K562 (cell line): ENCODE measurements around the gene CDKL5. TPM values are rescaled to one million over a fixed set of nuclear protein-coding genes. Genes with fewer than 3 reads are reported as not detected.
A peak's percentile ranks its signal among the peaks of the same experiment; 100 is the strongest.

Experiments used
- CHD4 ChIP-seq: fragments of 200-600 bp; sonication (generic); IDR thresholded peaks from 3 replicates; pipeline ENCODE4 v1.6.1; 2012; ENCODE audit warnings: low read depth, mild to moderate bottlenecking, mixed read lengths, low read length, inconsistent platforms; ENCODE audit not compliant: insufficient read depth, insufficient replicate concordance, poor library complexity, severe bottlenecking
- CUX1 ChIP-seq: fragments of 200-800 bp; sonication (Bioruptor generic); IDR thresholded peaks from 2 replicates; pipeline ENCODE4 v1.6.1; 2016; ENCODE audit warnings: missing genetic modification characterization, missing compliant biosample characterization
- FUS ChIP-seq: fragments of 200-400 bp; formaldehyde crosslinking; optimal IDR thresholded peaks from 2 replicates; pipeline ENCODE3; 2017; ENCODE audit warnings: low read depth, low read length
- GMEB1 ChIP-seq: fragments of 250-450 bp; sonication (Bioruptor Pico); IDR thresholded peaks from 2 replicates; pipeline ENCODE4 v1.4.0; 2020; ENCODE audit warnings: mild to moderate bottlenecking
- HDGF ChIP-seq: fragments of 450-650 bp; IDR thresholded peaks from 2 replicates; pipeline ENCODE4 v1.6.1; 2016
- HNRNPH1 ChIP-seq: fragments of 200-400 bp; formaldehyde crosslinking; optimal IDR thresholded peaks from 2 replicates; pipeline ENCODE3; 2017; ENCODE audit warnings: low read depth, mild to moderate bottlenecking, low read length, moderate library complexity
- KHSRP ChIP-seq: fragments of 450-650 bp; IDR thresholded peaks from 2 replicates; pipeline ENCODE4 v1.6.1; 2017
- MAFG ChIP-seq: fragments of 450-650 bp; conservative IDR thresholded peaks from 2 replicates; pipeline ENCODE4 v1.6.1; 2016; ENCODE audit warnings: missing genetic modification characterization, missing compliant biosample characterization
- MLLT1 ChIP-seq, 2 experiments: fragments of 450-650 bp; IDR thresholded peaks; 2 replicates each; pipeline ENCODE4 v1.6.1; 2016
- MTA2 ChIP-seq: fragments of 450-650 bp; IDR thresholded peaks from 2 replicates; pipeline ENCODE4 v1.6.1; 2016; ENCODE audit warnings: low read depth
- OTX1 ChIP-seq: fragments of 450-650 bp; formaldehyde crosslinking; IDR thresholded peaks from 2 replicates; pipeline ENCODE4 v1.4.0; 2022; ENCODE audit warnings: mild to moderate bottlenecking
- PPARD ChIP-seq: fragments of 250-450 bp; sonication (Bioruptor Pico); IDR thresholded peaks from 2 replicates; pipeline ENCODE4 v1.8.0; 2022; ENCODE audit warnings: inconsistent platforms, mild to moderate bottlenecking, moderate library complexity
- RBM22 ChIP-seq: fragments of 200-400 bp; formaldehyde crosslinking; IDR thresholded peaks from 2 replicates; pipeline ENCODE4 v1.6.1; 2018; ENCODE audit warnings: low read length, low read depth; ENCODE audit not compliant: poor library complexity, severe bottlenecking
- TEAD4 ChIP-seq, 2 experiments: sonication (generic) in 1 of 2; formaldehyde crosslinking in 1 of 2; IDR thresholded peaks; 2 replicates each; pipeline versions ENCODE4 v1.6.1 to v1.8.0; 2012 to 2022; ENCODE audit warnings: borderline replicate concordance in 1 of 2, inconsistent platforms in 1 of 2, low read length in 1 of 2, mild to moderate bottlenecking in 1 of 2, missing genetic modification reagents in 1 of 2
- TFE3 ChIP-seq: fragments of 450-650 bp; formaldehyde crosslinking; IDR thresholded peaks from 2 replicates; pipeline ENCODE4 v1.4.0; 2020; ENCODE audit warnings: mild to moderate bottlenecking, mixed read lengths
- ZNF583 ChIP-seq: fragments of 250-450 bp; sonication (Bioruptor Pico); IDR thresholded peaks from 2 replicates; pipeline ENCODE4 v1.4.0; 2020
- ZNF764 ChIP-seq: fragments of 250-450 bp; sonication (Bioruptor Pico); IDR thresholded peaks from 2 replicates; pipeline ENCODE4 v1.4.0; 2020; ENCODE audit warnings: low read depth, mild to moderate bottlenecking, moderate library complexity
- polyA plus RNA-seq, 8 experiments: library from polyadenylated mRNA; depleted of rRNA in 4 of 8; stranded (reverse) in 5 of 8; unstranded in 3 of 8; fragments of >200 nt; fragmentation: Nextera tagmentation in 2 of 8; fragmentation: Illumina TruSeq in 1 of 8; extraction: Ambion mirVana in 2 of 8; extraction: Trizol in 1 of 8; gene quantifications; 2 replicates each; pipeline versions ENCODE4 v1.2.1 to v1.2.3, GENCODE V29; 2011 to 2014; ENCODE audit warnings: inconsistent platforms in 1 of 8, missing spikeins in 1 of 8
- total RNA-seq, 7 experiments: library from RNA; depleted of rRNA in 6 of 7; stranded (reverse); fragments of >200 nt in 6 of 7; fragmentation: Illumina TruSeq in 2 of 7; extraction: Trizol in 2 of 7; gene quantifications; 2 replicates each; pipeline versions ENCODE4 v1.2.1 to v1.2.3, GENCODE V29; 2011 to 2021; ENCODE audit warnings: low replicate concordance in 1 of 7

Gene CDKL5
- total and polyA plus RNA-seq, 9 of the 15 experiments (the other 6 are each of a cell fraction or from before 2014, with no cell fraction given): under 0.01 to 0.21 (median 0.04) TPM

GRCh38 chrX:18674788-18675735 is 249.7 kb downstream of the CDKL5 start (continued):
- no peak for TF ChIP-seq HNRNPH1
- TF ChIP-seq KHSRP: no peak
- TF ChIP-seq TEAD4 (IDR thresholded peaks at IDR 0.05; ENCODE audit: low read length): peak; percentile 62; the same call in 1 of the 2 replicates
- no peak for TF ChIP-seq TEAD4 (CRISPR knock-in tag; IDR thresholded peaks at IDR 0.05; ENCODE audit: borderline replicate concordance)
- no peak for TF ChIP-seq GMEB1 (CRISPR knock-in tag)
- no peak for TF ChIP-seq RBM22
- no peak for TF ChIP-seq MLLT1 (IDR thresholded peaks at IDR 0.05)
- no peak for TF ChIP-seq PPARD (CRISPR knock-in tag)
- TF ChIP-seq OTX1: no peak
- no peak for TF ChIP-seq HDGF
- TF ChIP-seq MAFG (tag): no peak
- no peak for TF ChIP-seq ZNF583 (CRISPR knock-in tag)
- TF ChIP-seq CHD4: no peak
- TF ChIP-seq CUX1 (CRISPR knock-in tag): no peak
- TF ChIP-seq TFE3 (CRISPR knock-in tag): no peak
- TF ChIP-seq FUS: no peak
- TF ChIP-seq ZNF764 (CRISPR knock-in tag): peak; percentile 79
- TF ChIP-seq MTA2: no peak
